Parathyroid adenoma (tissue), 2 donors: ENCODE data around the gene RIGI.

Source experiments
- H2AFZ ChIP-seq: fragments of 300-600 bp; sonication (generic); one replicate; pipeline ENCODE4 v1.7.0; 2017; ENCODE audit warnings: antibody characterized with exemption, mild to moderate bottlenecking
- H3K27ac ChIP-seq: fragments of 300-600 bp; sonication (generic); one replicate; pipeline ENCODE4 v1.7.0; 2017
- H3K27me3 ChIP-seq: fragments of 300-600 bp; sonication (generic); one replicate; pipeline ENCODE4 v1.7.0; 2017; ENCODE audit warnings: low read length; ENCODE audit not compliant: control insufficient read depth, insufficient read depth
- H3K36me3 ChIP-seq: fragments of 300-600 bp; sonication (generic); one replicate; pipeline ENCODE4 v1.7.0; 2017; ENCODE audit warnings: low read length; ENCODE audit not compliant: control insufficient read depth, insufficient read depth
- H3K4me1 ChIP-seq: fragments of 300-600 bp; sonication (generic); one replicate; pipeline ENCODE4 v1.7.0; 2017; ENCODE audit warnings: control low read depth
- H3K4me2 ChIP-seq: fragments of 300-600 bp; sonication (generic); one replicate; pipeline ENCODE4 v1.7.0; 2017; ENCODE audit warnings: low read length
- H3K4me3 ChIP-seq: fragments of 300-600 bp; sonication (generic); one replicate; pipeline ENCODE4 v1.7.0; 2017; ENCODE audit warnings: low read depth, low read length
- H3K79me2 ChIP-seq: fragments of 300-600 bp; sonication (generic); one replicate; pipeline ENCODE4 v1.7.0; 2017; ENCODE audit warnings: control low read depth
- H3K9ac ChIP-seq: fragments of 300-600 bp; sonication (generic); one replicate; pipeline ENCODE4 v1.7.0; 2017; ENCODE audit warnings: mild to moderate bottlenecking
- H3K9me3 ChIP-seq: fragments of 300-600 bp; sonication (generic); one replicate; pipeline ENCODE4 v1.7.0; 2017; ENCODE audit warnings: low read length; ENCODE audit not compliant: control insufficient read depth
- CTCF ChIP-seq: fragments of 300-600 bp; sonication (generic); IDR thresholded peaks from one replicate; pipeline ENCODE4 v1.7.0; 2017; ENCODE audit warnings: antibody characterized with exemption, mild to moderate bottlenecking
- donor health status: primary hyperparathyroidism.

RIGI gene

GRCh38 chr9:32558408-32558934, 32.5 kb upstream of the RIGI start:
- Histone ChIP-seq H3K4me1 (no peaks in the 10 kb centered on the region), H2AFZ (no peak overlapping the region), H3K36me3 (no peaks in the 10 kb centered on the region), H3K4me3 (no peak overlapping the region), H3K27me3 (no peaks in the 10 kb centered on the region), H3K27ac (no peak overlapping the region), H3K4me2 (no peak overlapping the region), H3K9me3 (no peaks in the 10 kb centered on the region), H3K9ac (no peak overlapping the region), H3K79me2 (peaks cover 10% of the 10 kb centered on the region)
- TF ChIP-seq CTCF: no peak

GRCh38 chr9:32554591-32554990, 28.6 kb upstream of the RIGI start:
- H3K36me3 ChIP-seq: no peaks in the 10 kb centered on the region
- no peaks in the 10 kb centered on the region for H3K4me1 ChIP-seq
- no peaks in the 10 kb centered on the region for H3K9me3 ChIP-seq
- no peaks in the 10 kb centered on the region for H3K27me3 ChIP-seq
- peaks cover 2% of the 10 kb centered on the region for H3K79me2 ChIP-seq
- H3K4me3 ChIP-seq: no peak overlapping the region
- no peak overlapping the region for H3K9ac ChIP-seq
- no peak overlapping the region for H2AFZ ChIP-seq
- no peak for TF ChIP-seq CTCF
- no peak overlapping the region for H3K27ac ChIP-seq
- no peak overlapping the region for H3K4me2 ChIP-seq

GRCh38 chr9:32554107-32554506, 28.1 kb upstream of the RIGI start:
- Histone ChIP-seq H3K36me3 (no peaks in the 10 kb centered on the region), H3K4me3 (no peak overlapping the region), H3K4me1 (no peaks in the 10 kb centered on the region), H3K27ac (no peak overlapping the region), H2AFZ (no peak overlapping the region), H3K27me3 (no peaks in the 10 kb centered on the region), H3K9me3 (no peaks in the 10 kb centered on the region), H3K79me2 (peaks cover 2% of the 10 kb centered on the region), H3K9ac (no peak overlapping the region), H3K4me2 (no peak overlapping the region)
- TF ChIP-seq CTCF: no peak

- no peak for TF ChIP-seq CTCF
- H3K79me2 ChIP-seq: peaks cover 8% of the 10 kb centered on the region
- H3K4me2 ChIP-seq: peak within 1 kb of the TSS; percentile 79
- H3K27ac ChIP-seq: peak within 1 kb of the TSS; percentile 91
- H3K36me3 ChIP-seq: no peaks in the 10 kb centered on the region
- no peaks in the 10 kb centered on the region for H3K9me3 ChIP-seq
- no peaks in the 10 kb centered on the region for H3K4me1 ChIP-seq
- H3K4me3 ChIP-seq: peak within 1 kb of the TSS; percentile 95
- peak within 1 kb of the TSS; percentile 80 for H2AFZ ChIP-seq
- H3K9ac ChIP-seq: no peak within 1 kb of the TSS
- H3K27me3 ChIP-seq: no peaks in the 10 kb centered on the region
These were observed 26.3 kb upstream of the RIGI start, which contains the start of the genes SMIM27 and TOPORS for GRCh38 chr9:32552172-32552872. Gene SMIM27 (plus strand): TSS chr9:32552327. CDS start chr9:32552435, 108 bp downstream. Gene TOPORS (minus strand): TSS chr9:32552586. CDS start chr9:32552436, 150 bp downstream.
